Loucy (cell line): ENCODE results near the gene BGN.

ENCODE experiments used
- H2AFZ ChIP-seq: fragments of 200-600 bp; sonication (generic); 2 replicates; pipeline ENCODE4 v1.6.0; 2016; ENCODE audit warnings: antibody characterized with exemption, mild to moderate bottlenecking, low read length, moderate library complexity
- H3F3A ChIP-seq: fragments of 200-600 bp; 2 replicates; pipeline ENCODE4 v1.6.0; 2016; ENCODE audit warnings: antibody characterized with exemption, low read depth, mild to moderate bottlenecking
- H3K27me3 ChIP-seq: fragments of 200-600 bp; sonication (generic); 2 replicates; pipeline ENCODE4 v1.6.1; 2014; ENCODE audit warnings: low read length, mild to moderate bottlenecking; ENCODE audit not compliant: insufficient read depth, poor library complexity, severe bottlenecking
- H3K36me3 ChIP-seq: fragments of 200-600 bp; sonication (generic); 2 replicates; pipeline ENCODE4 v1.6.1; 2016; ENCODE audit warnings: low read length; ENCODE audit not compliant: insufficient read depth
- H3K4me1 ChIP-seq: fragments of 200-600 bp; sonication (generic); 2 replicates; pipeline ENCODE4 v1.5.1; 2014; ENCODE audit warnings: low read length, mild to moderate bottlenecking; ENCODE audit not compliant: insufficient read depth, poor library complexity, severe bottlenecking
- H3K4me2 ChIP-seq: fragments of 200-600 bp; sonication (generic); 2 replicates; pipeline ENCODE4 v1.6.0; 2014; ENCODE audit warnings: antibody characterized with exemption, low read length, low read depth, mild to moderate bottlenecking; ENCODE audit not compliant: poor library complexity, severe bottlenecking
- H3K4me3 ChIP-seq: fragments of 200-600 bp; sonication (generic); 2 replicates; pipeline ENCODE4 v1.5.1; 2014; ENCODE audit warnings: low read length, mild to moderate bottlenecking, mixed read lengths; ENCODE audit not compliant: poor library complexity, severe bottlenecking
- H3K79me2 ChIP-seq: fragments of 200-600 bp; sonication (generic); 2 replicates; pipeline ENCODE4 v1.6.1; 2014; ENCODE audit warnings: low read length; ENCODE audit not compliant: insufficient read depth
- H3K9ac ChIP-seq: fragments of 200-600 bp; sonication (generic); 2 replicates; pipeline ENCODE4 v1.6.0; 2014; ENCODE audit warnings: mild to moderate bottlenecking, low read depth, low read length, moderate library complexity; ENCODE audit not compliant: poor library complexity, severe bottlenecking
- H3K9me2 ChIP-seq: fragments of 200-600 bp; sonication (generic); replicated peaks from 2 replicates; pipeline ENCODE4 v1.6.1; 2016; ENCODE audit warnings: low read depth, low read length, mixed read lengths
- H3K9me3 ChIP-seq: fragments of 200-600 bp; sonication (generic); 2 replicates; pipeline ENCODE4 v1.6.1; 2014; ENCODE audit warnings: mild to moderate bottlenecking, antibody characterized with exemption, low read length, low read depth; ENCODE audit not compliant: insufficient read depth
- H4K20me1 ChIP-seq: fragments of 200-600 bp; sonication (generic); 2 replicates; pipeline ENCODE4 v1.6.0; 2014; ENCODE audit warnings: antibody characterized with exemption, low read length, mild to moderate bottlenecking; ENCODE audit not compliant: insufficient read depth, poor library complexity, severe bottlenecking
- CTCF ChIP-seq: fragments of 200-600 bp; sonication (generic); conservative IDR thresholded peaks from 2 replicates; pipeline ENCODE4 v1.5.1; 2014; ENCODE audit warnings: mild to moderate bottlenecking, antibody characterized with exemption, low read length
- EZH2phosphoT487 ChIP-seq: fragments of 200-600 bp; IDR thresholded peaks from 2 replicates; pipeline ENCODE4 v1.6.1; 2018; ENCODE audit warnings: antibody characterized with exemption, mild to moderate bottlenecking, moderate library complexity, borderline replicate concordance

BGN gene

GRCh38 chrX:153457827-153458466, 36.8 kb upstream of the BGN start:
- no peak for TF ChIP-seq CTCF
- TF ChIP-seq EZH2phosphoT487, result no peak
- H3K79me2 ChIP-seq, result no peaks in the 10 kb centered on the region
- no peaks in the 10 kb centered on the region for H4K20me1 ChIP-seq
- H3K4me2 ChIP-seq, result no peak overlapping the region
- H2AFZ ChIP-seq, result no peak overlapping the region
- H3K9ac ChIP-seq, result no peak overlapping the region
- H3K9me3 ChIP-seq, result no peaks in the 10 kb centered on the region
- H3K27me3 ChIP-seq, result no peaks in the 10 kb centered on the region
- H3F3A ChIP-seq, result no peaks in the 10 kb centered on the region
- no peaks in the 10 kb centered on the region; the same call in 1 of the 2 replicates for H3K36me3 ChIP-seq
- H3K4me3 ChIP-seq, result no peak overlapping the region
- H3K4me1 ChIP-seq, result no peaks in the 10 kb centered on the region
- no peaks in the 10 kb centered on the region for H3K9me2 ChIP-seq

GRCh38 chrX:153458476-153458875, 36.3 kb upstream of the BGN start:
- no peaks in the 10 kb centered on the region for H3K9me3 ChIP-seq
- TF ChIP-seq EZH2phosphoT487 (no peak), CTCF (no peak)
- H3F3A ChIP-seq, result no peaks in the 10 kb centered on the region
- H3K4me1 ChIP-seq, result no peaks in the 10 kb centered on the region
- H3K36me3 ChIP-seq, result no peaks in the 10 kb centered on the region; the same call in 1 of the 2 replicates
- H4K20me1 ChIP-seq, result no peaks in the 10 kb centered on the region
- no peaks in the 10 kb centered on the region for H3K9me2 ChIP-seq
- no peak overlapping the region for H3K4me3 ChIP-seq
- no peak overlapping the region for H2AFZ ChIP-seq
- H3K9ac ChIP-seq, result no peak overlapping the region
- no peak overlapping the region for H3K4me2 ChIP-seq
- H3K79me2 ChIP-seq, result no peaks in the 10 kb centered on the region
- H3K27me3 ChIP-seq, result no peaks in the 10 kb centered on the region

GRCh38 chrX:153459986-153460385, 34.8 kb upstream of the BGN start:
- H3K79me2 ChIP-seq, result no peaks in the 10 kb centered on the region
- H3K9me2 ChIP-seq, result no peaks in the 10 kb centered on the region
- no peak overlapping the region for H2AFZ ChIP-seq
- H3K9me3 ChIP-seq, result no peaks in the 10 kb centered on the region
- no peak for TF ChIP-seq CTCF
- no peak for TF ChIP-seq EZH2phosphoT487
- H3K4me1 ChIP-seq, result no peaks in the 10 kb centered on the region
- H3F3A ChIP-seq, result no peaks in the 10 kb centered on the region
- no peaks in the 10 kb centered on the region; the same call in 1 of the 2 replicates for H3K36me3 ChIP-seq
- no peaks in the 10 kb centered on the region for H3K27me3 ChIP-seq
- no peak overlapping the region for H3K4me2 ChIP-seq
- H4K20me1 ChIP-seq, result no peaks in the 10 kb centered on the region
- H3K4me3 ChIP-seq, result no peak overlapping the region
- H3K9ac ChIP-seq, result no peak overlapping the region
